Measurements from ENCODE around the gene IBTK. TPM values are rescaled to one million over a fixed set of nuclear protein-coding genes. Genes with fewer than 3 reads are reported as not detected.

Gene IBTK
- total RNA-seq, 1 experiment from 2014 or later = 36.6 TPM

GRCh38 chr6:82204020-82204419, 43.5 kb downstream of the IBTK start:
- H3K79me2 ChIP-seq (ENCODE audit: insufficient read depth, low read length) = no peaks in the 10 kb centered on the region; the same call in 1 of the 2 replicates
- intact Hi-C loops (cut with micrococcal nuclease) = no loop called here

More at GRCh38 chr6:82204020-82204419, 43.5 kb downstream of the IBTK start:
- CTCF ChIA-PET = no interaction called here
- Histone ChIP-seq H3K27me3 (ENCODE audit: insufficient read depth, low read length) (no peaks in the 10 kb centered on the region), H3K27ac (ENCODE audit: low read depth, low read length) (no peak overlapping the region), H3K36me3 (ENCODE audit: control insufficient read depth in 1 of 2, insufficient read depth in 2 of 2, low read length in 2 of 2) (peaks cover 19 to 32% of the 10 kb centered on the region in 2 experiments; a peak in 3 of 4 replicates), H3K9me3 (ENCODE audit: control insufficient read depth in 1 of 2, insufficient read depth in 1 of 2, low read depth in 1 of 2, low read length in 2 of 2) (no peaks in the 10 kb centered on the region), H3K4me2 (ENCODE audit: low read length) (no peak overlapping the region), H3K9me2 (ENCODE audit: insufficient read depth) (no peaks in the 10 kb centered on the region), H2AFZ (ENCODE audit: low read depth, low read length, poor library complexity, severe bottlenecking) (no peak overlapping the region), H4K20me1 (ENCODE audit: insufficient read depth) (no peaks in the 10 kb centered on the region), H3K4me3 (replicated peaks in 1 of 2; ENCODE audit: low read depth in 1 of 2, low read length in 2 of 2) (no peak overlapping the region), H3K9ac (ENCODE audit: low read length) (no peak overlapping the region), H3K4me1 (ENCODE audit: control insufficient read depth in 1 of 2, insufficient read depth in 2 of 2, low read length in 2 of 2) (no peaks in the 10 kb centered on the region)
- no peak for DNase-seq (ENCODE audit: low read depth, low spot score)
- RAD21 ChIA-PET (ENCODE audit: low non-redundant PET in 1 of 2, low total read pairs in 2 of 2, uncharacterized antibody in 2 of 2, unreplicated experiment in 2 of 2) = no interaction called here
- BruUV-seq (replicated peaks) = no TSS peak
- POLR2A ChIA-PET = no interaction called here
- ATAC-seq = no peak
- no peak for TF ChIP-seq SRF (IDR thresholded peaks at IDR 0.05; ENCODE audit: low read depth)
- TF ChIP-seq FOSL1 (IDR thresholded peaks at IDR 0.05; ENCODE audit: low read depth) = no peak
- no peak for TF ChIP-seq CEBPB (IDR thresholded peaks at IDR 0.05; ENCODE audit: low read depth)
- TF ChIP-seq CTCF (IDR thresholded peaks at IDR 0.05 in 2 of 3, conservative IDR thresholded peaks at IDR 0.05 in 1 of 3; ENCODE audit: borderline replicate concordance in 1 of 3, insufficient read depth in 1 of 3, low read depth in 2 of 3, low read length in 2 of 3) = no peak
- no peak for TF ChIP-seq YY1 (IDR thresholded peaks at IDR 0.05; ENCODE audit: extremely low read depth, insufficient replicate concordance, low read depth, low read length)
- no peak for TF ChIP-seq EGR1 (IDR thresholded peaks at IDR 0.05; ENCODE audit: low read depth)
- no peak for TF ChIP-seq TCF7L2 (IDR thresholded peaks at IDR 0.05; ENCODE audit: borderline replicate concordance, extremely low read depth, insufficient read depth, insufficient read length)
- no peak for TF ChIP-seq POLR2AphosphoS5 (IDR thresholded peaks at IDR 0.05; ENCODE audit: low read depth, low read length)
- TF ChIP-seq ATF3 (IDR thresholded peaks at IDR 0.05) = no peak
- TF ChIP-seq ZNF274 (IDR thresholded peaks at IDR 0.05; ENCODE audit: low read depth, low read length) = no peak
- no peak for TF ChIP-seq JUND (IDR thresholded peaks at IDR 0.05)
- no peak for TF ChIP-seq MAX (IDR thresholded peaks at IDR 0.05)
- no peak for TF ChIP-seq RAD21 (IDR thresholded peaks at IDR 0.05; ENCODE audit: low read depth)
- no peak for TF ChIP-seq EZH2 (IDR thresholded peaks at IDR 0.05)
- TF ChIP-seq POLR2A (IDR thresholded peaks at IDR 0.05; ENCODE audit: borderline replicate concordance, extremely low read depth, insufficient read depth, insufficient read length) = no peak
- no peak for TF ChIP-seq SIN3A (IDR thresholded peaks at IDR 0.05; ENCODE audit: low read depth)
- no peak for TF ChIP-seq ELF1 (IDR thresholded peaks at IDR 0.05; ENCODE audit: borderline replicate concordance, low read depth)
- TF ChIP-seq ZFX (IDR thresholded peaks at IDR 0.05) = no peak

Measured in HCT116 (cell line).